SK-N-SH (cell line): ENCODE results near the gene ANKRD44. TPM values are rescaled to one million over a fixed set of nuclear protein-coding genes. Genes with fewer than 3 reads are reported as not detected.

ENCODE experiments used
- CTCF ChIA-PET: fragments of 300-600, 350-600 bp; formaldehyde crosslinking; extraction: SDS; loops from one replicate; lab custom pipeline; 2021; lab: Yijun Ruan, JAX
- POLR2A ChIA-PET: fragments of 350-600 bp; sonication (Branson Sonifier 250); formaldehyde crosslinking; extraction: SDS; loops from one replicate; lab custom pipeline; 2020; ENCODE audit warnings: antibody characterized with exemption, inconsistent platforms; lab: Yijun Ruan, JAX
- DNase-seq: peaks from one replicate; pipeline ENCODE4 v3.0.0; 2012
- H2AFZ ChIP-seq: fragments of 200-600 bp; sonication (generic); 2 replicates; pipeline ENCODE4 v1.8.1; 2016; ENCODE audit warnings: antibody characterized with exemption, mild to moderate bottlenecking, low read depth
- H3F3A ChIP-seq: fragments of 200-600 bp; sonication (generic); replicated peaks from 2 replicates; pipeline ENCODE3; 2016; ENCODE audit warnings: antibody characterized with exemption, mild to moderate bottlenecking; ENCODE audit not compliant: insufficient read depth
- H3K27ac ChIP-seq, 2 experiments: fragments of 200-500 bp in 1 of 2; fragments of 200-600 bp in 1 of 2; sonication (Bioruptor generic) in 1 of 2; sonication (generic), shearing (Covaris generic) in 1 of 2; 2 replicates each; pipeline versions ENCODE4 v1.5.1 to v1.6.1; 2014 to 2016; ENCODE audit warnings: low read depth in 2 of 2, inconsistent platforms in 1 of 2, low read length in 1 of 2, mild to moderate bottlenecking in 1 of 2, mixed read lengths in 1 of 2
- H3K27me3 ChIP-seq: fragments of 200-600 bp; sonication (generic), shearing (Covaris generic); 2 replicates; pipeline ENCODE4 v1.6.1; 2016; ENCODE audit warnings: mixed run types; ENCODE audit not compliant: insufficient read depth
- H3K36me3 ChIP-seq, 2 experiments: fragments of 200-500 bp in 1 of 2; fragments of 200-600 bp in 1 of 2; sonication (Bioruptor generic) in 1 of 2; sonication (generic) in 1 of 2; replicated peaks in 1 of 2; 2 replicates each; pipeline versions ENCODE3 to v1.5.1; 2014 to 2016; ENCODE audit warnings: low read length in 1 of 2, mild to moderate bottlenecking in 1 of 2; ENCODE audit not compliant: insufficient read depth in 2 of 2, control insufficient read depth in 1 of 2
- H3K4me1 ChIP-seq, 2 experiments: fragments of 200-500 bp in 1 of 2; fragments of 200-600 bp in 1 of 2; sonication (Bioruptor generic) in 1 of 2; sonication (generic), shearing (Covaris generic) in 1 of 2; 2 replicates each; pipeline versions ENCODE4 v1.5.1 to v1.6.1; 2014 to 2016; ENCODE audit warnings: low read depth in 1 of 2, low read length in 1 of 2, mixed run types in 1 of 2; ENCODE audit not compliant: insufficient read depth in 2 of 2, control insufficient read depth in 1 of 2
- H3K4me2 ChIP-seq: fragments of 200-600 bp; sonication (generic), shearing (Covaris generic); 2 replicates; pipeline ENCODE4 v1.6.1; 2017; ENCODE audit warnings: mixed run types
- H3K4me3 ChIP-seq, 2 experiments: fragments of 200-500 bp in 1 of 2; fragments of 200-600 bp in 1 of 2; sonication (Bioruptor generic) in 1 of 2; sonication (generic), shearing (Covaris generic) in 1 of 2; 2 replicates each; pipeline versions ENCODE4 v1.5.1 to v1.8.1; 2014 to 2016; ENCODE audit warnings: low read depth in 2 of 2, inconsistent platforms in 1 of 2, low read length in 1 of 2, mild to moderate bottlenecking in 1 of 2, mixed read lengths in 1 of 2, moderate library complexity in 1 of 2
- H3K79me2 ChIP-seq: fragments of 200-600 bp; sonication (generic); 2 replicates; pipeline ENCODE4 v1.8.1; 2017; ENCODE audit warnings: mild to moderate bottlenecking; ENCODE audit not compliant: insufficient read depth
- H3K9ac ChIP-seq: fragments of 200-600 bp; sonication (generic); 2 replicates; pipeline ENCODE4 v1.6.1; 2017; ENCODE audit warnings: mixed run types
- H3K9me2 ChIP-seq: fragments of 200-600 bp; sonication (generic); 2 replicates; pipeline ENCODE4 v1.6.1; 2017; ENCODE audit warnings: mixed run types
- H3K9me3 ChIP-seq: fragments of 200-600 bp; sonication (generic); 2 replicates; pipeline ENCODE4 v1.6.1; 2017; ENCODE audit warnings: mixed run types, mild to moderate bottlenecking, moderate library complexity
- H4K20me1 ChIP-seq: fragments of 200-600 bp; sonication (generic); 2 replicates; pipeline ENCODE4 v1.6.1; 2017; ENCODE audit warnings: mild to moderate bottlenecking, mixed run types; ENCODE audit not compliant: insufficient read depth
- ELF1 ChIP-seq: IDR thresholded peaks from 2 replicates; pipeline ENCODE4 v1.4.0; 2012
- EZH2phosphoT487 ChIP-seq: fragments of 200-600 bp; sonication (generic); IDR thresholded peaks from 2 replicates; pipeline ENCODE4 v1.6.1; 2017; ENCODE audit warnings: low read depth, mixed run types, mild to moderate bottlenecking, antibody characterized with exemption, moderate library complexity, borderline replicate concordance
- FOSL2 ChIP-seq: IDR thresholded peaks from 2 replicates; pipeline ENCODE4 v1.4.0; 2012; ENCODE audit warnings: low read depth, mild to moderate bottlenecking, moderate library complexity, borderline replicate concordance
- FOXJ3 ChIP-seq: sonication (generic); formaldehyde crosslinking; IDR thresholded peaks from 2 replicates; pipeline ENCODE4 v1.5.1; 2020; ENCODE audit warnings: mild to moderate bottlenecking, missing genetic modification reagents
- GATA2 ChIP-seq: sonication (generic); formaldehyde crosslinking; IDR thresholded peaks from 2 replicates; pipeline ENCODE4 v1.5.0; 2020; ENCODE audit warnings: mild to moderate bottlenecking, missing genetic modification reagents
- IRF3 ChIP-seq: fragments of 150-350 bp; IDR thresholded peaks from 2 replicates; pipeline ENCODE4 v1.6.1; 2016; ENCODE audit warnings: mild to moderate bottlenecking, low read depth, low read length
- MXI1 ChIP-seq: IDR thresholded peaks from 2 replicates; pipeline ENCODE4 v1.6.1; 2012; ENCODE audit warnings: mild to moderate bottlenecking, low read depth, low read length, improper control_type of control experiment
- NFIC ChIP-seq: IDR thresholded peaks from 2 replicates; pipeline ENCODE4 v1.4.0; 2012; ENCODE audit warnings: borderline replicate concordance
- NRF1 ChIP-seq: IDR thresholded peaks from 2 replicates; pipeline ENCODE4 v1.6.1; 2012; ENCODE audit warnings: low read depth, mild to moderate bottlenecking, low read length
- PBX3 ChIP-seq: IDR thresholded peaks from 2 replicates; pipeline ENCODE4; 2012
- POLR2AphosphoS5 ChIP-seq: IDR thresholded peaks from 2 replicates; pipeline ENCODE4 v1.6.1; 2012; ENCODE audit warnings: low read depth, low read length
- RAD21 ChIP-seq: IDR thresholded peaks from 2 replicates; pipeline ENCODE4 v1.6.1; 2012; ENCODE audit warnings: mild to moderate bottlenecking, low read length
- REST ChIP-seq: IDR thresholded peaks from 2 replicates; pipeline ENCODE4 v1.6.1; 2012; ENCODE audit warnings: mild to moderate bottlenecking, low read depth, low read length, moderate library complexity
- RFX5 ChIP-seq: IDR thresholded peaks from 2 replicates; pipeline ENCODE4 v1.6.1; 2012; ENCODE audit warnings: mild to moderate bottlenecking, improper control_type of control experiment, low read length
- SMC3 ChIP-seq: IDR thresholded peaks from 2 replicates; pipeline ENCODE4 v1.6.1; 2012; ENCODE audit warnings: low read depth, low read length, improper control_type of control experiment
- TAF1 ChIP-seq: IDR thresholded peaks from 2 replicates; pipeline ENCODE4 v1.6.1; 2012; ENCODE audit warnings: low read depth, mild to moderate bottlenecking, low read length, moderate library complexity, borderline replicate concordance
- TCF12 ChIP-seq: IDR thresholded peaks from 2 replicates; pipeline ENCODE4 v1.4.0; 2012
- TEAD4 ChIP-seq: IDR thresholded peaks from 2 replicates; pipeline ENCODE4 v1.4.0; 2012; ENCODE audit warnings: mild to moderate bottlenecking, borderline replicate concordance; ENCODE audit not compliant: insufficient read depth
- YY1 ChIP-seq: IDR thresholded peaks from 2 replicates; pipeline ENCODE4 v1.4.0; 2012; ENCODE audit warnings: low read depth, mild to moderate bottlenecking
- WGBS: methylation state at CpG from one replicate; pipeline ENCODE4 v1.1.6; 2017; ENCODE audit warnings: low lambda C conversion rate; 5-methylcytosine and 5-hydroxymethylcytosine counted together
- polyA plus RNA-seq, 3 experiments: library from polyadenylated mRNA; depleted of rRNA; stranded (reverse); fragments of >200 nt; gene quantifications; 2 replicates each; pipeline ENCODE4 v1.2.3, GENCODE V29; 2012
- TF ChIP-seq, protein P1 (sequence below): IDR thresholded peaks from 2 replicates; pipeline ENCODE4 v1.4.0; 2012; ENCODE audit warnings: low read depth, borderline replicate concordance

Gene ANKRD44
- polyA plus RNA-seq, 1 of the 3 experiments (the other 2 are of a cell fraction) = 12.5 TPM

- Histone ChIP-seq H3K4me3 (no peak overlapping the region), H3K9me3 (no peaks in the 10 kb centered on the region; the same call in 1 of the 2 replicates), H3K27me3 (no peaks in the 10 kb centered on the region), H3K9me2 (no peaks in the 10 kb centered on the region), H3K4me2 (no peak overlapping the region), H2AFZ (no peak overlapping the region), H3K27ac (no peak overlapping the region), H3K36me3 (no peaks in the 10 kb centered on the region), H3K79me2 (no peaks in the 10 kb centered on the region), H3K4me1 (no peaks in the 10 kb centered on the region), H3F3A (no peaks in the 10 kb centered on the region), H3K9ac (no peak overlapping the region), H4K20me1 (no peaks in the 10 kb centered on the region)
- ChIA-PET POLR2A (no interaction called here), CTCF (interaction anchor here (1.0 kb wide), 1 partner anchor 13 kb away, joined by 3 read pairs; no protein-coding TSS in a partner anchor)
- no peak for DNase-seq
- 83% methylated on average over 4 of the region's 4 CpGs for WGBS
- TF ChIP-seq EZH2phosphoT487 (no peak), TAF1 (no peak), FOSL2 (no peak), RAD21 (no peak), FOXJ3 (CRISPR knock-in tag) (no peak), IRF3 (no peak), NFIC (no peak), NRF1 (no peak), REST (no peak), YY1 (no peak), TCF12 (no peak), SMC3 (no peak)
Observed at GRCh38 chr2:196970099-196970498, 340.5 kb downstream of the ANKRD44 start.

GRCh38 chr2:196968516-196968915 lies 342.1 kb downstream of the ANKRD44 start:
- Histone ChIP-seq H3K9me3 (no peaks in the 10 kb centered on the region; the same call in 1 of the 2 replicates), H3K4me2 (no peak overlapping the region), H3K9me2 (no peaks in the 10 kb centered on the region), H3K36me3 (no peaks in the 10 kb centered on the region), H3K27ac (no peak overlapping the region), H3K9ac (no peak overlapping the region), H4K20me1 (no peaks in the 10 kb centered on the region), H3K4me3 (no peak overlapping the region), H3F3A (no peaks in the 10 kb centered on the region), H3K27me3 (no peaks in the 10 kb centered on the region), H3K4me1 (no peaks in the 10 kb centered on the region), H3K79me2 (no peaks in the 10 kb centered on the region), H2AFZ (no peak overlapping the region)
- ChIA-PET CTCF (interaction anchor here (1.4 kb wide), 1 partner anchor 12 kb away, joined by 5 read pairs; no protein-coding TSS in a partner anchor), POLR2A (no interaction called here)
- no peak for DNase-seq
- 94% methylated on average over 1 of the region's 1 CpG for WGBS
- TF ChIP-seq, protein P1, sequence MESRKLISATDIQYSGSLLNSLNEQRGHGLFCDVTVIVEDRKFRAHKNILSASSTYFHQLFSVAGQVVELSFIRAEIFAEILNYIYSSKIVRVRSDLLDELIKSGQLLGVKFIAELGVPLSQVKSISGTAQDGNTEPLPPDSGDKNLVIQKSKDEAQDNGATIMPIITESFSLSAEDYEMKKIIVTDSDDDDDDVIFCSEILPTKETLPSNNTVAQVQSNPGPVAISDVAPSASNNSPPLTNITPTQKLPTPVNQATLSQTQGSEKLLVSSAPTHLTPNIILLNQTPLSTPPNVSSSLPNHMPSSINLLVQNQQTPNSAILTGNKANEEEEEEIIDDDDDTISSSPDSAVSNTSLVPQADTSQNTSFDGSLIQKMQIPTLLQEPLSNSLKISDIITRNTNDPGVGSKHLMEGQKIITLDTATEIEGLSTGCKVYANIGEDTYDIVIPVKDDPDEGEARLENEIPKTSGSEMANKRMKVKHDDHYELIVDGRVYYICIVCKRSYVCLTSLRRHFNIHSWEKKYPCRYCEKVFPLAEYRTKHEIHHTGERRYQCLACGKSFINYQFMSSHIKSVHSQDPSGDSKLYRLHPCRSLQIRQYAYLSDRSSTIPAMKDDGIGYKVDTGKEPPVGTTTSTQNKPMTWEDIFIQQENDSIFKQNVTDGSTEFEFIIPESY = no peak
- TF ChIP-seq YY1 = no peak
- no peak for TF ChIP-seq RFX5
- no peak for TF ChIP-seq GATA2 (CRISPR knock-in tag)
- no peak for TF ChIP-seq TEAD4
- TF ChIP-seq TCF12 = no peak
- no peak for TF ChIP-seq POLR2AphosphoS5
- no peak for TF ChIP-seq ELF1
- TF ChIP-seq MXI1 = no peak
- TF ChIP-seq PBX3 = no peak
